ENCODE results near the gene ATP2C2. TPM values are rescaled to one million over a fixed set of nuclear protein-coding genes. Genes with fewer than 3 reads are reported as not detected.

Gene ATP2C2
- total RNA-seq, 1 experiment from 2014 or later: not detected

- BruUV-seq (replicated peaks): no TSS peak
- ChIA-PET POLR2A (ENCODE audit: low non-redundant PET) (no interaction called here), CTCF (no interaction called here)
- Histone ChIP-seq H3K4me1 (ENCODE audit: insufficient read depth, low read length, poor library complexity, severe bottlenecking) (no peaks in the 10 kb centered on the region), H3K4me3 (ENCODE audit: low read depth, low read length, poor library complexity, severe bottlenecking) (no peak overlapping the region), H3K36me3 (ENCODE audit: insufficient read depth, low read length, poor library complexity, severe bottlenecking) (no peaks in the 10 kb centered on the region), H3K27ac (ENCODE audit: low read depth, low read length, poor library complexity, severe bottlenecking) (no peak overlapping the region), H3K27me3 (replicated peaks; ENCODE audit: insufficient read depth, low read depth, low read length, poor library complexity) (peaks cover 66% of the 10 kb centered on the region), H3K9me3 (ENCODE audit: low read depth, low read length, poor library complexity, severe bottlenecking) (no peaks in the 10 kb centered on the region)
- no peak for TF ChIP-seq EZH2 (IDR thresholded peaks at IDR 0.05; ENCODE audit: borderline replicate concordance, low read depth, low read length, poor library complexity, severe bottlenecking)
- no peak for TF ChIP-seq CTCF (conservative IDR thresholded peaks at IDR 0.05; ENCODE audit: low read depth, low read length)
- intact Hi-C loops (cut with micrococcal nuclease; ENCODE audit: unreplicated experiment): no loop called here
- DNase-seq (ENCODE audit: low spot score): no peak
These were observed 1.0 kb upstream of the ATP2C2 start for GRCh38 chr16:84367297-84367680.

GRCh38 chr16:84367750-84368307 lies 509 bp upstream of the ATP2C2 start:
- BruUV-seq (replicated peaks): no TSS peak
- TF ChIP-seq EZH2 (IDR thresholded peaks at IDR 0.05; ENCODE audit: borderline replicate concordance, low read depth, low read length, poor library complexity, severe bottlenecking) (no peak), CTCF (conservative IDR thresholded peaks at IDR 0.05; ENCODE audit: low read depth, low read length) (no peak)
- no peak for DNase-seq (ENCODE audit: low spot score)
- intact Hi-C loops (cut with micrococcal nuclease; ENCODE audit: unreplicated experiment): no loop called here
- H3K9me3 ChIP-seq (ENCODE audit: low read depth, low read length, poor library complexity, severe bottlenecking): no peaks in the 10 kb centered on the region
- CTCF ChIA-PET: no interaction called here
- no peaks in the 10 kb centered on the region for H3K36me3 ChIP-seq (ENCODE audit: insufficient read depth, low read length, poor library complexity, severe bottlenecking)
- no peaks in the 10 kb centered on the region for H3K4me1 ChIP-seq (ENCODE audit: insufficient read depth, low read length, poor library complexity, severe bottlenecking)
- no peak overlapping the region for H3K27ac ChIP-seq (ENCODE audit: low read depth, low read length, poor library complexity, severe bottlenecking)
- no peak overlapping the region for H3K4me3 ChIP-seq (ENCODE audit: low read depth, low read length, poor library complexity, severe bottlenecking)
- H3K27me3 ChIP-seq (replicated peaks; ENCODE audit: insufficient read depth, low read depth, low read length, poor library complexity): peaks cover 66% of the 10 kb centered on the region
- POLR2A ChIA-PET (ENCODE audit: low non-redundant PET): no interaction called here

DNA sequence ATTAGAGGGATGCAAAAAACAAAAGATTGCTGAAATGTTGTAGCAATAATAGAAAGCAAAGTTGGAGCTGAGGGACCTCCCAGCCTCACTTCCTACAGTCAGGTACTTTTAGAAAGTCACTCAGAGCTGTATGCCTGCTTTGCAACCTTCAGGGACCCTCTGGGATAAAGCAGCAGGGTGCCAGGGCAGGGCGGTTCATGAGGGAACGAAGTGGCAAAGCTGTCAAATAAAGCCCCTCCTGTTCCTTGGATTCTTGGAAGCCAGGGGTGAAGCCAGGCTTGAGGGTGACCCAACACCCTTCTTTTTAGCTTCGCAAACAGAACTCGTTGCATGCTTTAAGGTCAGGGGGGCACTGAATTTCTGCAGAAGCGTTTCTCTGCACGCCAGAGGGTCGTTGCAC lies 767 bp downstream of the ATP2C2 start:
- intact Hi-C loops (cut with micrococcal nuclease; ENCODE audit: unreplicated experiment): no loop called here
- POLR2A ChIA-PET (ENCODE audit: low non-redundant PET): no interaction called here
- no peak overlapping the region for H3K27ac ChIP-seq (ENCODE audit: low read depth, low read length, poor library complexity, severe bottlenecking)
- no TSS peak for BruUV-seq (replicated peaks)
- H3K27me3 ChIP-seq (replicated peaks; ENCODE audit: insufficient read depth, low read depth, low read length, poor library complexity): peaks cover 73% of the 10 kb centered on the region
- H3K9me3 ChIP-seq (ENCODE audit: low read depth, low read length, poor library complexity, severe bottlenecking): no peaks in the 10 kb centered on the region
- no peaks in the 10 kb centered on the region for H3K36me3 ChIP-seq (ENCODE audit: insufficient read depth, low read length, poor library complexity, severe bottlenecking)
- H3K4me3 ChIP-seq (ENCODE audit: low read depth, low read length, poor library complexity, severe bottlenecking): no peak overlapping the region
- TF ChIP-seq CTCF (conservative IDR thresholded peaks at IDR 0.05; ENCODE audit: low read depth, low read length) (no peak), EZH2 (IDR thresholded peaks at IDR 0.05; ENCODE audit: borderline replicate concordance, low read depth, low read length, poor library complexity, severe bottlenecking) (no peak)
- CTCF ChIA-PET: no interaction called here
- DNase-seq (ENCODE audit: low spot score): no peak
- H3K4me1 ChIP-seq (ENCODE audit: insufficient read depth, low read length, poor library complexity, severe bottlenecking): no peaks in the 10 kb centered on the region
